Endothelial cell of umbilical vein (primary cell): ENCODE results near the gene MKLN1. TPM values are rescaled to one million over a fixed set of nuclear protein-coding genes. Genes with fewer than 3 reads are reported as not detected.
A peak's percentile ranks its signal among the peaks of the same experiment; 100 is the strongest.

Experiments
- BruUV-seq: library from RNA; stranded (reverse); fragments of 400-500 nt; replicated peaks from 2 replicates; lab custom pipeline; 2021; lab: Mats Ljungman, UMichigan
- CTCF ChIA-PET: fragments of 300-600, 350-600 bp; sonication (Branson Sonifier 250); formaldehyde crosslinking; loops from one replicate; lab custom pipeline; 2021; ENCODE audit warnings: antibody characterized with exemption, inconsistent platforms; lab: Charles Lee
- POLR2A ChIA-PET: fragments of 300-600, 350-600 bp; sonication (Branson Sonifier 250); formaldehyde crosslinking; loops from one replicate; lab custom pipeline; 2021; ENCODE audit warnings: antibody characterized with exemption, inconsistent platforms; lab: Charles Lee
- DNase-seq: peaks from one replicate; pipeline ENCODE4 v3.0.0-alpha.2; 2011; ENCODE audit warnings: low read depth, low spot score
- FAIRE-seq: peaks from 2 replicates; lab custom pipeline; 2011; peaks lifted over from hg19 to GRCh38; lab: Jason Lieb, UNC
- H2AFZ ChIP-seq: 2 replicates; pipeline ENCODE4 v1.6.0; 2012; ENCODE audit warnings: low read depth, low read length, control low read depth, inconsistent platforms
- H3K27ac ChIP-seq: 2 replicates; pipeline ENCODE4 v1.5.1; 2011; ENCODE audit warnings: low read depth, mild to moderate bottlenecking, control low read depth, low read length, moderate library complexity; ENCODE audit not compliant: insufficient read depth
- H3K27me3 ChIP-seq, 2 experiments: 2 replicates each; pipeline versions ENCODE4 v1.6.0 to v1.6.1; 2011; ENCODE audit warnings: low read length in 2 of 2, mixed read lengths in 1 of 2; ENCODE audit not compliant: control insufficient read depth in 2 of 2, insufficient read depth in 2 of 2
- H3K36me3 ChIP-seq, 2 experiments: 2 replicates in 1 of 2; 3 replicates in 1 of 2; pipeline ENCODE4 v1.5.1; 2011; ENCODE audit warnings: low read length in 2 of 2, mild to moderate bottlenecking in 1 of 2, moderate library complexity in 1 of 2; ENCODE audit not compliant: control insufficient read depth in 2 of 2, insufficient read depth in 2 of 2; ENCODE audit errors: extremely low read depth in 1 of 2
- H3K4me1 ChIP-seq: 3 replicates; pipeline ENCODE4 v1.5.1; 2011; ENCODE audit warnings: mild to moderate bottlenecking, low read length; ENCODE audit not compliant: control insufficient read depth, insufficient read depth; ENCODE audit errors: extremely low read depth
- H3K4me2 ChIP-seq: 2 replicates; pipeline ENCODE4 v1.6.1; 2011; ENCODE audit warnings: low read length, control low read depth, mixed read lengths; ENCODE audit not compliant: insufficient read depth
- H3K4me3 ChIP-seq, 3 experiments: fragments of 200-600 bp in 1 of 3; sonication (generic), shearing (Covaris generic) in 1 of 3; replicated peaks in 1 of 3; 2 replicates each; pipeline ENCODE4 v1.5.1; 2011 to 2016; ENCODE audit warnings: control low read depth in 3 of 3, low read length in 3 of 3, mild to moderate bottlenecking in 2 of 3, inconsistent platforms in 1 of 3, low read depth in 1 of 3, moderate library complexity in 1 of 3; ENCODE audit not compliant: insufficient read depth in 1 of 3
- H3K79me2 ChIP-seq: 2 replicates; pipeline ENCODE4 v1.6.0; 2012; ENCODE audit warnings: low read length, inconsistent platforms; ENCODE audit not compliant: control insufficient read depth, insufficient read depth
- H3K9ac ChIP-seq: replicated peaks from 2 replicates; pipeline ENCODE3; 2011; ENCODE audit warnings: low read length, control low read depth; ENCODE audit not compliant: insufficient read depth; ENCODE audit errors: extremely low read depth
- H3K9me1 ChIP-seq: replicated peaks from 3 replicates; pipeline ENCODE4 v1.6.0; 2011; ENCODE audit warnings: mild to moderate bottlenecking, low read length; ENCODE audit not compliant: control insufficient read depth, insufficient read depth; ENCODE audit errors: extremely low read depth
- H3K9me3 ChIP-seq: replicated peaks from 2 replicates; pipeline ENCODE4 v1.5.1; 2012; ENCODE audit warnings: low read length, inconsistent platforms; ENCODE audit not compliant: control insufficient read depth, insufficient read depth
- H4K20me1 ChIP-seq: replicated peaks from 2 replicates; pipeline ENCODE3; 2011; ENCODE audit warnings: mild to moderate bottlenecking, low read length; ENCODE audit not compliant: control insufficient read depth, insufficient read depth; ENCODE audit errors: extremely low read depth
- EZH2 ChIP-seq: IDR thresholded peaks from 2 replicates; pipeline ENCODE4 v1.6.1; 2012; ENCODE audit warnings: borderline replicate concordance, low read depth, mild to moderate bottlenecking, moderate library complexity, low read length, inconsistent platforms; ENCODE audit not compliant: severe bottlenecking
- FOS ChIP-seq: IDR thresholded peaks from 2 replicates; pipeline ENCODE4 v1.6.1; 2011; ENCODE audit warnings: mild to moderate bottlenecking, low read length, moderate library complexity, borderline replicate concordance; ENCODE audit not compliant: insufficient read depth
- GATA2 ChIP-seq: IDR thresholded peaks from 2 replicates; pipeline ENCODE4 v1.7.0; 2011; ENCODE audit warnings: low read depth, mild to moderate bottlenecking, moderate library complexity, mixed read lengths, low read length; ENCODE audit not compliant: insufficient read length, insufficient read depth
- JUN ChIP-seq: IDR thresholded peaks from 2 replicates; pipeline ENCODE4 v1.6.1; 2011; ENCODE audit warnings: borderline replicate concordance, low read depth; ENCODE audit not compliant: insufficient read length, insufficient read depth
- MAX ChIP-seq: IDR thresholded peaks from 2 replicates; pipeline ENCODE4 v1.6.1; 2011; ENCODE audit not compliant: insufficient read depth, insufficient read length
- MYC ChIP-seq: IDR thresholded peaks from one replicate; pipeline ENCODE4 v1.6.1; 2011; ENCODE audit warnings: mild to moderate bottlenecking, low read depth, low read length
- POLR2A ChIP-seq: IDR thresholded peaks from 2 replicates; pipeline ENCODE4 v1.6.1; 2012; ENCODE audit warnings: low read depth, mild to moderate bottlenecking, control low read depth, low read length
- POLR2AphosphoS5 ChIP-seq: IDR thresholded peaks from 2 replicates; pipeline ENCODE4 v1.6.1; 2012; ENCODE audit warnings: low read depth, mild to moderate bottlenecking, control low read depth, low read length, moderate library complexity; ENCODE audit not compliant: insufficient read depth
- dilution Hi-C: fragments of 300-500 bp; cut with MboI; formaldehyde crosslinking; loops from one replicate; pipeline ENCODE4 v1.15.0; 2019; ENCODE audit warnings: low sequenced_read_pairs; ENCODE audit not compliant: extremely low pct_ligation_motif_present
- intact Hi-C: fragments of 100-400 bp; cut with micrococcal nuclease; formaldehyde crosslinking; loops from one replicate; pipeline ENCODE4 v1.10.0; 2022
- polyA plus RNA-seq, 4 experiments: library from polyadenylated mRNA; depleted of rRNA in 3 of 4; stranded (reverse) in 3 of 4; unstranded in 1 of 4; fragments of >200 nt; gene quantifications; 2 replicates each; pipeline versions ENCODE4 v1.2.1 to v1.2.3, GENCODE V29; 2011 to 2012; ENCODE audit warnings: missing spikeins in 1 of 4
- total RNA-seq: library from RNA; stranded (reverse); gene quantifications from 2 replicates; pipeline ENCODE4 v1.2.3, GENCODE V29; 2021

The MKLN1 gene
- total and polyA plus RNA-seq, 2 donors (not counting 3 experiments of a cell fraction or from before 2014, with no cell fraction given): 12.2 to 32.1 TPM

- Histone ChIP-seq H4K20me1 (peaks cover 2% of the 10 kb centered on the region), H3K79me2 (peaks cover 54% of the 10 kb centered on the region), H3K36me3 (no peaks in the 10 kb centered on the region), H3K9me1 (no peaks in the 10 kb centered on the region), H3K27me3 (no peaks in the 10 kb centered on the region), H3K4me3 (peak overlapping the region; percentile 69 to 99 (median 87)), H3K4me1 (peaks cover 17% of the 10 kb centered on the region), H3K9ac (peak overlapping the region; percentile 100), H2AFZ (peak overlapping the region; percentile 100), H3K4me2 (peak overlapping the region; percentile 94), H3K27ac (peak overlapping the region; percentile 98), H3K9me3 (no peaks in the 10 kb centered on the region)
- POLR2A ChIA-PET: interaction anchor here (0.7 to 0.8 kb wide), 2 partner anchors 10 to 219 kb away, joined by 3 to 4 read pairs; no protein-coding TSS in a partner anchor
- dilution Hi-C loops: no loop called here
- BruUV-seq: no TSS peak
- FAIRE-seq (peak; percentile 89), DNase-seq (peak; percentile 61)
- CTCF ChIA-PET: interaction anchor here (0.7 to 1.2 kb wide), 3 partner anchors 95 to 288 kb away, joined by 3 to 5 read pairs (median 4); no protein-coding TSS in a partner anchor
- TF ChIP-seq MYC (no peak), FOS (no peak), POLR2AphosphoS5 (no peak), POLR2A (no peak), EZH2 (no peak), JUN (no peak), MAX (no peak), GATA2 (no peak)
- intact Hi-C loops: no loop called here
Observed at GRCh38 chr7:131328377-131329175, 900 bp downstream of the MKLN1 start.
